Stromal cell of bone marrow (primary cell): Measurements from ENCODE around the gene TBCC.

ENCODE experiments used
- DNase-seq: peaks from one replicate; pipeline ENCODE4 v3.0.0-alpha.2; 2012; ENCODE audit warnings: low read depth

Gene TBCC

DNA sequence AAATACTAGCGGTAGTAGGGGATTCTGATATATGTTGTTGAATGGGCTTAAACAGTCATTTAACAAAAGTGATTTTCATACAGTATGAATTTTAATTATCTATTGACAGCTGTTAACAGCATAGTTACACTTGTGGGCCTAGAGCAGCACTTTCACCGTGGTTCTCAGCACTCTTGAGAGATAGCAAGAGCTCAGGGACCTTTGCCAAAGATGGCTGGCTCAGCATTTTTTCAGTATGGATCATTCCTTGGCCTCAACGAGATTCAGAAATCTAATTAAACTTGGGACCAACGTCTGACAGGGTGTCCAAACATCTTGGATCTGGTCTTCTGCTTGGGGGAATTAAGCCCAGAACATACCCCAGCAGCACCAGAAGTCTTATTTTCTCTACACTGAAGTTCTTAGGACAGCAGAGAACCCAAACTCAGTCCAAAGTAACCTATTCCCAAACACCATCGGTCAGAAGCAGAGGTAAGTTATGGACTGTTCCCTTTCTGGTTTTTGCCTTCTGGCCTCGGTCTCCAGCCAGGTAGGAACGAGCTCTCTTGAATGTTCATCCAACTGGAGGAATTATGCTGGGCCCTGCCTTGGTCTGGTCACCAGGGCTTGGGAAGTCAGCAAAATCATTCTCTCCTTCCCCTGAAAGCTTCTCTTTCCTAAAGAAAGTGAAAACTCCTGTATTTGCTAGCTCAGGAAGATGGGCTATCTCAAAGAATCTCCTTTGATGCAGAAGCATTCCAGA, 49.2 kb downstream of the TBCC start:
- DNase-seq = peak; percentile 49

DNA sequence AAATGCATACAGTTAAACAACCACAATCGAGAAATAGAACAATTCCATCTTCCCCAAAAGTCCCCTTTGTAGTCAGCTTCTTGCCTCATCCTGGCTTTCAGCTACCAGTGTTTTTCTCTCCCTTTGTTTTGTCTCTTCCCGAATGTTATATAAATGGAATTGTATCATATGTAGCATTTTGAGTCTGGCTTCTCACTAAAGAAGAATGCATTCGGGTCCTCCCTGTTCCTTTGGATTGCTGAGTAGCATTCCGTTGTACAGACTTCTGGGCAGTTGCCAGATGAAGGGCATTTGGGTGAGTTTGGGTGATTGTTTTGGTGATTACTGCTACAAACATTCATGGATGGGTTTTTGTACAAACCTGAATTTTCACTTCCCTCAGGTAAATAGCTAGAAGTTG, 51.3 kb downstream of the TBCC start:
- peak; percentile 18 for DNase-seq
